H1 (cell line): ENCODE measurements around the gene PEX14. TPM values are rescaled to one million over a fixed set of nuclear protein-coding genes. Genes with fewer than 3 reads are reported as not detected.
A peak's percentile ranks its signal among the peaks of the same experiment; 100 is the strongest.

ENCODE experiments used
- CTCF ChIA-PET: fragments of 300-600 bp; sonication (Branson Sonifier 250); formaldehyde crosslinking; loops from one replicate; lab custom pipeline; 2021; ENCODE audit not compliant: partially characterized antibody; lab: Charles Lee
- POLR2A ChIA-PET: fragments of 300-600 bp; sonication (Branson Sonifier 250); formaldehyde crosslinking; loops from one replicate; lab custom pipeline; 2021; ENCODE audit warnings: inconsistent platforms; ENCODE audit not compliant: partially characterized antibody; lab: Charles Lee
- DNase-seq, 2 experiments: peaks; one replicate each; pipeline versions ENCODE4 v3.0.0 to v3.0.0-alpha.2; 2010 to 2022; ENCODE audit warnings: low spot score in 2 of 2, low read depth in 1 of 2, mixed read lengths in 1 of 2
- FAIRE-seq: peaks from 2 replicates; lab custom pipeline; 2011; peaks lifted over from hg19 to GRCh38; lab: Jason Lieb, UNC
- H2AFZ ChIP-seq: 2 replicates; pipeline ENCODE4 v1.8.1; 2012; ENCODE audit warnings: low read length, inconsistent platforms
- H2AK5ac ChIP-seq: 2 replicates; pipeline ENCODE4 v1.6.1; 2013; ENCODE audit warnings: low read depth, low read length
- H2BK120ac ChIP-seq: replicated peaks from 2 replicates; pipeline ENCODE3; 2013; ENCODE audit warnings: low read depth, low read length, inconsistent platforms
- H2BK12ac ChIP-seq: 2 replicates; pipeline ENCODE4 v1.6.1; 2013; ENCODE audit warnings: low read depth, low read length
- H2BK15ac ChIP-seq: 2 replicates; pipeline ENCODE4 v1.6.1; 2013; ENCODE audit warnings: low read length
- H2BK20ac ChIP-seq: 2 replicates; pipeline ENCODE4 v1.6.1; 2013; ENCODE audit warnings: low read length
- H2BK5ac ChIP-seq: 2 replicates; pipeline ENCODE4 v1.6.1; 2013; ENCODE audit warnings: low read depth, low read length
- H3K14ac ChIP-seq: 2 replicates; pipeline ENCODE4 v1.6.1; 2013; ENCODE audit warnings: inconsistent platforms; ENCODE audit not compliant: insufficient read length
- H3K18ac ChIP-seq: 2 replicates; pipeline ENCODE4 v1.6.1; 2013; ENCODE audit warnings: low read length; ENCODE audit errors: extremely low read depth
- H3K23ac ChIP-seq: 2 replicates; pipeline ENCODE4 v1.6.1; 2013; ENCODE audit warnings: inconsistent platforms; ENCODE audit not compliant: insufficient read length
- H3K23me2 ChIP-seq: 2 replicates; pipeline ENCODE4 v1.6.1; 2013; ENCODE audit warnings: low read depth, low read length
- H3K27ac ChIP-seq: 2 replicates; pipeline ENCODE4 v1.6.1; 2011; ENCODE audit warnings: low read depth, low read length, inconsistent platforms
- H3K27me3 ChIP-seq, 4 experiments: replicated peaks in 1 of 4; 1 replicate in 1 of 4; 2 replicates in 3 of 4; pipeline versions ENCODE4 v1.6.1 to v1.8.1; 2011 to 2013; ENCODE audit warnings: low read length in 3 of 4, mild to moderate bottlenecking in 3 of 4, inconsistent platforms in 2 of 4, mixed read lengths in 2 of 4, moderate library complexity in 1 of 4; ENCODE audit not compliant: control insufficient read depth in 3 of 4, insufficient read depth in 3 of 4; ENCODE audit errors: extremely low read depth in 1 of 4
- H3K36me3 ChIP-seq, 4 experiments: 2 replicates each; pipeline versions ENCODE4 v1.6.1 to v1.8.1; 2011 to 2013; ENCODE audit warnings: mild to moderate bottlenecking in 4 of 4, low read length in 3 of 4, moderate library complexity in 2 of 4, control low read depth in 1 of 4, inconsistent platforms in 1 of 4; ENCODE audit not compliant: insufficient read depth in 4 of 4, control insufficient read depth in 2 of 4
- H3K4ac ChIP-seq: replicated peaks from 2 replicates; pipeline ENCODE3; 2013; ENCODE audit warnings: low read length, low read depth, mixed read lengths, inconsistent platforms; ENCODE audit not compliant: insufficient read length
- H3K4me1 ChIP-seq, 4 experiments: replicated peaks in 1 of 4; 1 replicate in 1 of 4; 2 replicates in 3 of 4; pipeline versions ENCODE4 v1.6.1 to v1.8.1; 2011 to 2013; ENCODE audit warnings: low read length in 3 of 4, inconsistent platforms in 2 of 4, mixed read lengths in 1 of 4; ENCODE audit not compliant: insufficient read depth in 4 of 4, control insufficient read depth in 3 of 4
- H3K4me2 ChIP-seq, 2 experiments: 2 replicates each; pipeline versions ENCODE4 v1.6.1 to v1.8.1; 2011 to 2013; ENCODE audit warnings: low read depth in 2 of 2, low read length in 2 of 2, control low read depth in 1 of 2, inconsistent platforms in 1 of 2, mild to moderate bottlenecking in 1 of 2; ENCODE audit not compliant: insufficient read depth in 1 of 2
- H3K4me3 ChIP-seq, 4 experiments: fragments of 200-600, 300-600 bp in 1 of 4; sonication (generic), shearing (Covaris generic), sonication (Bioruptor Twin) in 1 of 4; 2 replicates each; pipeline versions ENCODE4 v1.5.1 to v1.8.1; 2011 to 2016; ENCODE audit warnings: low read length in 4 of 4, low read depth in 3 of 4, control low read depth in 2 of 4, inconsistent platforms in 2 of 4, mild to moderate bottlenecking in 2 of 4, mixed read lengths in 1 of 4, moderate library complexity in 1 of 4; ENCODE audit not compliant: insufficient read depth in 2 of 4; ENCODE audit errors: extremely low read depth in 1 of 4
- H3K56ac ChIP-seq: replicated peaks from 2 replicates; pipeline ENCODE3; 2013; ENCODE audit warnings: low read depth, mild to moderate bottlenecking, mixed read lengths, low read length, inconsistent platforms; ENCODE audit not compliant: insufficient read length
- H3K79me1 ChIP-seq: 2 replicates; pipeline ENCODE4 v1.6.1; 2013; ENCODE audit warnings: low read depth, low read length, control low read depth
- H3K79me2 ChIP-seq, 2 experiments: 2 replicates each; pipeline versions ENCODE4 v1.6.1 to v1.8.1; 2012 to 2013; ENCODE audit warnings: low read length in 2 of 2, mild to moderate bottlenecking in 2 of 2, inconsistent platforms in 1 of 2; ENCODE audit not compliant: insufficient read depth in 2 of 2, control insufficient read depth in 1 of 2
- H3K9ac ChIP-seq, 4 experiments: replicated peaks in 1 of 4; 1 replicate in 1 of 4; 2 replicates in 3 of 4; pipeline versions ENCODE4 v1.6.1 to v1.8.1; 2011 to 2013; ENCODE audit warnings: low read depth in 3 of 4, low read length in 3 of 4, control low read depth in 2 of 4, mild to moderate bottlenecking in 2 of 4, moderate library complexity in 2 of 4, inconsistent platforms in 1 of 4; ENCODE audit errors: extremely low read depth in 1 of 4
- H3K9me3 ChIP-seq, 2 experiments: 2 replicates each; pipeline versions ENCODE4 v1.6.1 to v1.8.1; 2012 to 2013; ENCODE audit warnings: mild to moderate bottlenecking in 2 of 2, moderate library complexity in 2 of 2, control low read depth in 1 of 2, inconsistent platforms in 1 of 2, low read depth in 1 of 2, low read length in 1 of 2, mixed read lengths in 1 of 2; ENCODE audit not compliant: insufficient read depth in 2 of 2
- H4K20me1 ChIP-seq, 2 experiments: replicated peaks in 1 of 2; 2 replicates each; pipeline versions ENCODE3 to v1.8.1; 2011 to 2013; ENCODE audit warnings: inconsistent platforms in 2 of 2, low read length in 2 of 2, mild to moderate bottlenecking in 1 of 2; ENCODE audit not compliant: insufficient read depth in 2 of 2, control insufficient read depth in 1 of 2
- H4K5ac ChIP-seq: 2 replicates; pipeline ENCODE4 v1.6.1; 2013; ENCODE audit warnings: low read length, low read depth, mixed read lengths, inconsistent platforms; ENCODE audit not compliant: insufficient read length
- H4K8ac ChIP-seq: 2 replicates; pipeline ENCODE4 v1.8.0; 2013; ENCODE audit warnings: mild to moderate bottlenecking, moderate library complexity, low read length, inconsistent platforms; ENCODE audit not compliant: insufficient read depth; ENCODE audit errors: extremely low read depth
- H4K91ac ChIP-seq: replicated peaks from 2 replicates; pipeline ENCODE3; 2013; ENCODE audit warnings: low read length, mixed read lengths, inconsistent platforms; ENCODE audit not compliant: insufficient read length
- POLR2A ChIP-seq, 2 experiments: IDR thresholded peaks; 1 replicate in 1 of 2; 2 replicates in 1 of 2; pipeline ENCODE4 v1.6.1; 2011; ENCODE audit warnings: low read depth in 2 of 2, low read length in 2 of 2, mild to moderate bottlenecking in 2 of 2; ENCODE audit errors: control extremely low read depth in 1 of 2
- SIRT6 ChIP-seq: IDR thresholded peaks from one replicate; pipeline ENCODE4 v1.7.1; 2012; ENCODE audit warnings: low read length, inconsistent platforms
- WGBS, 2 experiments: shearing (Covaris generic) in 1 of 2; methylation state at CpG; one replicate each; pipeline versions ENCODE4 v1.1.6 to v1.1.7; 2013 to 2015; ENCODE audit warnings: low lambda C conversion rate in 2 of 2, mixed read lengths in 2 of 2, inconsistent platforms in 1 of 2, low coverage in 1 of 2, missing lambda C conversion rate in 1 of 2; ENCODE audit not compliant: insufficient replicate concordance in 2 of 2, insufficient coverage in 1 of 2, insufficient read length in 1 of 2; ENCODE audit errors: extremely low coverage in 1 of 2, missing lambda C conversion rate in 1 of 2; 5-methylcytosine and 5-hydroxymethylcytosine counted together
- polyA plus RNA-seq, 7 experiments: library from polyadenylated mRNA; depleted of rRNA in 3 of 7; stranded (reverse) in 5 of 7; unstranded in 2 of 7; fragments of >200 nt in 5 of 7; fragments of 200-250 nt in 2 of 7; gene quantifications; 1 replicate in 5 of 7; 2 replicates in 1 of 7; 4 replicates in 1 of 7; pipeline versions ENCODE4 v1.2.1 to v1.2.3, GENCODE V29; 2011 to 2013; ENCODE audit warnings: missing spikeins in 2 of 7, mixed read lengths in 2 of 7
- total RNA-seq: library from RNA; stranded (reverse); fragmentation: NEBNext Ultra II Directional; extraction: Animal tissue kit (Norgen Biotek cat#: 25700); gene quantifications from 2 replicates; pipeline ENCODE4 v1.2.1, GENCODE V29; 2021
- TF ChIP-seq, protein P1 (sequence below): IDR thresholded peaks from 2 replicates; pipeline ENCODE4 v1.6.1; 2012; ENCODE audit warnings: low read length, inconsistent platforms
- TF ChIP-seq, protein P2 (sequence below), 3 experiments: IDR thresholded peaks; 1 replicate in 2 of 3; 2 replicates in 1 of 3; pipeline versions ENCODE4 v1.5.1 to v1.6.1; 2011; ENCODE audit warnings: low read length in 3 of 3, mild to moderate bottlenecking in 3 of 3, inconsistent platforms in 2 of 3, low read depth in 1 of 3, moderate library complexity in 1 of 3; ENCODE audit not compliant: insufficient read depth in 1 of 3; ENCODE audit errors: control extremely low read depth in 1 of 3

PEX14 gene
- total and polyA plus RNA-seq, 2 of the 8 experiments (the other 6 are each of a cell fraction or from before 2014, with no cell fraction given), result 13.0 to 19.8 TPM

- CTCF ChIA-PET, result interaction anchor here (0.6 to 3.9 kb wide), 11 partner anchors 7 to 394 kb away, joined by 3 to 19 read pairs (median 6); no protein-coding TSS in a partner anchor
- Histone ChIP-seq H4K91ac (no peak overlapping the region), H3K14ac (no peak overlapping the region), H2BK20ac (no peak overlapping the region), H4K5ac (no peak overlapping the region), H3K23ac (no peak overlapping the region), H3K23me2 (no peaks in the 10 kb centered on the region; the same call in 1 of the 2 replicates), H4K8ac (no peak overlapping the region), H3K36me3 (no peaks in the 10 kb centered on the region), H3K27me3 (no peaks in the 10 kb centered on the region), H4K20me1 (peaks cover 1 to 8% of the 10 kb centered on the region in 2 experiments), H2BK5ac (no peak overlapping the region), H3K18ac (no peak overlapping the region), H3K79me1 (peaks cover 15% of the 10 kb centered on the region), H3K79me2 (peaks cover 0 to 51% of the 10 kb centered on the region in 2 experiments; a peak in 2 of 4 replicates), H3K4me3 (no peak overlapping the region), H3K56ac (no peak overlapping the region), H3K4me2 (no peak overlapping the region), H3K27ac (no peak overlapping the region), H2BK15ac (peak overlapping the region; percentile 32; the same call in 1 of the 2 replicates), H3K9ac (no peak overlapping the region), H2AFZ (no peak overlapping the region), H3K4me1 (peaks cover 12 to 23% (median 21%) of the 10 kb centered on the region in 4 experiments), H3K9me3 (no peaks in the 10 kb centered on the region), H2BK12ac (no peak overlapping the region), H2BK120ac (no peak overlapping the region), H2AK5ac (no peak overlapping the region; the same call in 1 of the 2 replicates), H3K4ac (no peak overlapping the region)
- TF ChIP-seq POLR2A (IDR thresholded peaks at IDR 0.05; ENCODE audit: control extremely low read depth in 1 of 2, low read depth in 2 of 2, low read length in 2 of 2), result no peak
- TF ChIP-seq, protein P1, sequence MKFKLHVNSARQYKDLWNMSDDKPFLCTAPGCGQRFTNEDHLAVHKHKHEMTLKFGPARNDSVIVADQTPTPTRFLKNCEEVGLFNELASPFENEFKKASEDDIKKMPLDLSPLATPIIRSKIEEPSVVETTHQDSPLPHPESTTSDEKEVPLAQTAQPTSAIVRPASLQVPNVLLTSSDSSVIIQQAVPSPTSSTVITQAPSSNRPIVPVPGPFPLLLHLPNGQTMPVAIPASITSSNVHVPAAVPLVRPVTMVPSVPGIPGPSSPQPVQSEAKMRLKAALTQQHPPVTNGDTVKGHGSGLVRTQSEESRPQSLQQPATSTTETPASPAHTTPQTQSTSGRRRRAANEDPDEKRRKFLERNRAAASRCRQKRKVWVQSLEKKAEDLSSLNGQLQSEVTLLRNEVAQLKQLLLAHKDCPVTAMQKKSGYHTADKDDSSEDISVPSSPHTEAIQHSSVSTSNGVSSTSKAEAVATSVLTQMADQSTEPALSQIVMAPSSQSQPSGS, result no peak
- TF ChIP-seq, protein P2, sequence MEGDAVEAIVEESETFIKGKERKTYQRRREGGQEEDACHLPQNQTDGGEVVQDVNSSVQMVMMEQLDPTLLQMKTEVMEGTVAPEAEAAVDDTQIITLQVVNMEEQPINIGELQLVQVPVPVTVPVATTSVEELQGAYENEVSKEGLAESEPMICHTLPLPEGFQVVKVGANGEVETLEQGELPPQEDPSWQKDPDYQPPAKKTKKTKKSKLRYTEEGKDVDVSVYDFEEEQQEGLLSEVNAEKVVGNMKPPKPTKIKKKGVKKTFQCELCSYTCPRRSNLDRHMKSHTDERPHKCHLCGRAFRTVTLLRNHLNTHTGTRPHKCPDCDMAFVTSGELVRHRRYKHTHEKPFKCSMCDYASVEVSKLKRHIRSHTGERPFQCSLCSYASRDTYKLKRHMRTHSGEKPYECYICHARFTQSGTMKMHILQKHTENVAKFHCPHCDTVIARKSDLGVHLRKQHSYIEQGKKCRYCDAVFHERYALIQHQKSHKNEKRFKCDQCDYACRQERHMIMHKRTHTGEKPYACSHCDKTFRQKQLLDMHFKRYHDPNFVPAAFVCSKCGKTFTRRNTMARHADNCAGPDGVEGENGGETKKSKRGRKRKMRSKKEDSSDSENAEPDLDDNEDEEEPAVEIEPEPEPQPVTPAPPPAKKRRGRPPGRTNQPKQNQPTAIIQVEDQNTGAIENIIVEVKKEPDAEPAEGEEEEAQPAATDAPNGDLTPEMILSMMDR (IDR thresholded peaks at IDR 0.05; ENCODE audit: control extremely low read depth in 1 of 3, insufficient read depth in 1 of 3, low read depth in 1 of 3, low read length in 3 of 3), result no peak
- no peak for TF ChIP-seq SIRT6
- WGBS, 2 experiments, result 90% methylated on average over 10 of the region's 10 CpGs; no CpG with 5 or more reads in 1 of the 2 experiments
- no peak for DNase-seq
- POLR2A ChIA-PET, result no interaction called here
- no peak for FAIRE-seq
Measured at GRCh38 chr1:10515301-10515975, 40.7 kb downstream of the PEX14 start.
